GM19395 (cell line): ENCODE data around the gene FBXO22.
"Not testable (repeated sequence)": the region's sequence is repeated elsewhere in the genome, so short reads cannot be mapped to it uniquely, and the experiment has no call there.

ENCODE experiments used
- ATAC-seq: cut with Tn5 transposase; IDR thresholded peaks from one replicate; pipeline ENCODE4 v1.9.1; 2021; ENCODE audit warnings: mild to moderate bottlenecking, moderate library complexity; ENCODE audit not compliant: unreplicated experiment

FBXO22 gene

GRCh38 chr15:75966073-75966472 is 62.4 kb downstream of the FBXO22 start:
- no peak for ATAC-seq

GRCh38 chr15:75976766-75977165 is 73.1 kb downstream of the FBXO22 start:
- not testable (repeated sequence) for ATAC-seq

GRCh38 chr15:75981149-75981815 is 77.6 kb downstream of the FBXO22 start:
- no peak for ATAC-seq

GRCh38 chr15:75982468-75982867 is 78.8 kb downstream of the FBXO22 start:
- ATAC-seq = no peak

GRCh38 chr15:75984706-75985105 is 81.0 kb downstream of the FBXO22 start:
- not testable (repeated sequence) for ATAC-seq

GRCh38 chr15:75985971-75986370 is 82.3 kb downstream of the FBXO22 start:
- no peak for ATAC-seq

- no peak for ATAC-seq
Observed at GRCh38 chr15:75989045-75989444, 85.4 kb downstream of the FBXO22 start.

GRCh38 chr15:75989875-75990274 is 86.2 kb downstream of the FBXO22 start:
- ATAC-seq = no peak
